HG02943 (cell line): ENCODE measurements around the gene UBQLN3.

Experiments
- ATAC-seq: cut with Tn5 transposase; IDR thresholded peaks from one replicate; pipeline ENCODE4 v1.9.1; 2021; ENCODE audit warnings: mild to moderate bottlenecking, low read depth, moderate library complexity; ENCODE audit not compliant: unreplicated experiment

UBQLN3 gene

DNA sequence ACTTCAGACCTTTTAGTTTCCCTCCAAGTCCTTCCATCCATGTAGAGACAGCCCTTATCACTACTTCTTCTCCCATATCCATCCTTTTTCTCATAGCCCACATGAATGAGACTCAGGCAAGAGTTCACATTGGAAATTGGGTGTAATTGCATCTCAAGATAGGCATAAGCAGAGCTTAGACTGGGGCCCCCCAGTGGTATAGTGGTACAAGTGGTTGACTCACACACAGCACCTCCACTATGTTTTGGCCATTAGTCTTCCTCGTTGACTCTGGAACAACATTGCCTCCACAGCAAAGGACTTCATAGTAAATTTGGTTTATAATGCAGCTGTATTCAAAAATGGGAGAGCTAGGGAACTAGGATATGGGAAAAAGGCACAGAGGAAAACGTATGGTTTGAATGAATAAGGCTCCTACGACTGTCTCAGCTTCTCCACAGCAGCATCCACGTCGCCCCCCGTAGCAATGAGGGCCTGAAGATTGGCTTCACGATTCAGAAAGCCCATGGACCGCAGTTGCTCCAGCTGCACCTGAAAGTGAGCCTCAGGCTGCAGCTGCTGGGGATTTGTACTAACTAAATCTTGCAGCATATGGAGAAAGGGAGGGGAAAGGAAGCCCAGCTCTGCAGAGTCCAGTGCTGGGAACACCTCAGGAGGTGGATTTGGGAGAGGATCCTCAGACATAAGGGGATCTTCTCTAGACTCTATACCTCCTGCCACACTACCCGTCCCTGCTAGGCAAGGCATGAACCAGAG, 2.4 kb downstream of the UBQLN3 start:
- no peak for ATAC-seq

DNA sequence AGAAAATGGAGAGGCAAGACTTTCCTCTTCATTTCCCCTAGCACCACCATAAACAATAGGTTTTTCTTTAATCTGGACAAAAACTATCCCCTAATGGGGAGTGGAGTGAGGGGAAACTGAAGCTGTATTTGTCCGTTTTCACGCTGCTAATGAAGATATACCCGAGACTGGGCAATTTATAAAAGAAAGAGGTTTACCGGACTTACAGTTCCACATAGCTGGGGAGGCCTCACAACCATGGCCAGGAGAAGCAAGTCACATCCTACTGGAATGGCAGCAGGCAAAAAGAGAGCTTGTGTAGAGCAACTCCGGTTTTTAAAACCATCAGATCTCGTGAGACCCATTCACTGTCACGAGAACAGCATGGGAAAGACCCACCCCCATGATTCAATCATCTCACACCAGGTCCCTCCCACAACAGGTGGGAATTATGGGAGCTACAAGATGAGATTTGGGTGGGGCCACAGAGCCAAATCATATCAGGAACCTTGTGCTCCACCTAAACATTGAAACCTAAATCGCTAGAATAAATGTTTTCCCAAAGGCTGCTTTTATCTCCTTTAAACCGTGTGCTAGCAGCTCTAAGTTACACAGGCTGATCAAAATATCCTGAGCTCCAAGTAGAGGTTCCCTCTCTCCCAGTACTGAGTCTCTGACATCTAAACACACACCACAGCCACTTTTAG, 4.3 kb downstream of the UBQLN3 start:
- ATAC-seq = no peak

DNA sequence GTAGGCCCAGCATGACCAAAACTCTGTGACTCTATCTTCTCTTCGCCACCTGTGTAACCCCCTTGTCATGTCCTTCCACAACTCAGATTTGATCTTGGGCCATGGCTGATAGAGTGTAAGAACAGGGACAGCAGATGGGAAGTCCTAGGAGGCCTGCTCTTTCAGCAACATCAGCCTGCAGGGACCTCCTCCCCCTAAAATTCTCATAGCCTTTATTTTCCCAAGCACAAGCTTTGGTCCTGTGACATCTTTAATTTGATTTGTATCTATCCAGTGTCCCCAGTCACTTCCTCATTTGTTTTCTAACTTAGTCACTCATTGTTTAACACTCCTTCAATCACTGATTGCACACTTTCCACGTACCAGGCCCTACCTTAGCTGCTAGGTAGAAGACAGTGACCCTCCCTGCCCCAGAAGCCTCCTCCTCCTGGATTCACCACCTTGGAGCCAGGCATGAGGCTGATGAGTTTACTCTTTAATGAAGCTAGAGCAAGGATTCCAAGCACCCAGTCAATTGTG, 5.3 kb downstream of the UBQLN3 start:
- no peak for ATAC-seq

DNA sequence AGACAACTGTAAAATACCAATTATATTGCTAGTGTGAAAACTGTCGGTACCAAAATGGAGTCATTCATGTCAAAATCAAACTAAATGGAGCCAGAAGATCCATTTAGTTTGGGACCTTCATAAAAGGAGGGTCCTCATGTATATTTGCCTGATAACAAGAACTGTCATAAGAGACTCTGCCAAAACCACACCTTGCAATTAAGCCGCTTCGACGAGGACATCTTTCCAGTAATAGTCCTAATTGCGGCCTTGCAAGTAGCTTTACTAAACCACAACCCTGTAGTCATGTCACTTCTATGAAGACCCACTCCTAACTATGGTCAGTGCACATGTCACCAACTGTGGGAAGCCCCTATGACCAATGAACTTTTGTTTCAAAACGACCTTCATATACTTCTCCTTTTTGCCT, 9.4 kb downstream of the UBQLN3 start:
- no peak for ATAC-seq

- ATAC-seq = no peak
Observed at GRCh38 chr11:5499671-5500070, 10.1 kb downstream of the UBQLN3 start.

DNA sequence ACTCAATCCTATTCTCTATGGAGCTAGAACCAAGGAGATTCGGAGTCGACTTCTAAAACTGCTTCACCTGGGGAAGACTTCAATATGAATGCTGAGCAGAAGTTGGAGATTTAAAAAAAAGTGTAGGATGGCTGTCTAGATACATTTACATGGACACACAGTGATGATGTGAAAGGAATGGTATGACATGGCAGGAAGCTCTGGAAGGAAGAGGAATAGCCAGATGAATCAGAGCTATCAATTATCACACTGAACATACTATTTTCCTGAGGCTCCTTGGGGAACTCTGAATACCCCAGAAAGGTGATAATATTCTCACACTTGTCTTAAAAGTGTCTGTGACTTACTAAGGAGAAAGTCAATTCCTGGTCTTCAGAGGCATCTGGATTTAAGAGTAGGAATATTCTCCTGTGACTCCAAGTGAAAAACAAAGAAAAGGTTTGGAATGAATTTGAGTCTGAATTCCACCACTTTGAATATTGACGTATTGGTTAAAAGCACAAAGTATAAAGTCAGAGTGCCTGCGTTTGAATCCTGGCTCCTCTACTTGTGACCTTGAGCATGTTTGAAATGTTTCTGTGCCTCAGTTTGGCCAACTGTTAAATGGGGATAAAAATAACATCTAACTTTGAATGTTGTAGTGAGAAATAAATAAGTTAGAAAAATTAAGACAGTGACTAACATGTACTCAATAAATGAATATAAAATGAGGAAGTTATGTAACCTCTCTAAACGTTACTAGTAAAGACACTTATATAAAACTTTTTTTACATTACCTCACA, 20.0 kb downstream of the UBQLN3 start:
- ATAC-seq = no peak

- no peak for ATAC-seq
Observed at GRCh38 chr11:5488798-5489399, 20.9 kb downstream of the UBQLN3 start.

GRCh38 chr11:5488385-5488784, 21.4 kb downstream of the UBQLN3 start, which contains the start of gene OR52D1:
TSS of gene OR52D1 (plus strand) at chr11:5488685. CDS start at chr11:5488707, 22 bp downstream.
- ATAC-seq = no peak

DNA sequence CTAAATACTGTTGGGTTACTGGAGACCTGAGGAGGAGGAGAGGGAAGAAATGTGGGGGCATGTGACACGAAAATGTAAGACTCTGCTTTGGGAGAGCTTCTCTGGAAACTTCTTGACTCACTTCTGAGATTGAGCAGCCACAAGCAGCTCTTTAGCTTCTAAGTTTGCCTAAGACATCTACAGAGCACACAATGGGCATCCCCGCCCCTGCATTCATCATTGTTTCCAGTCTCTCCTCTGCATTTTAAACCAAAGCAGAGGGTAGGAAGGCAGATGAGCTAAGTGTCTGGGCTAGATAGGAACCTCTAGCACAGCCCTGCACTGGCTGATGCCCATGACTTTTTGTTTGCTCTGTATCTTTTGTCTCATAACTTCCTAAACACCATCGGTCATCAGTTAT, 23.3 kb downstream of the UBQLN3 start:
- no peak for ATAC-seq

DNA sequence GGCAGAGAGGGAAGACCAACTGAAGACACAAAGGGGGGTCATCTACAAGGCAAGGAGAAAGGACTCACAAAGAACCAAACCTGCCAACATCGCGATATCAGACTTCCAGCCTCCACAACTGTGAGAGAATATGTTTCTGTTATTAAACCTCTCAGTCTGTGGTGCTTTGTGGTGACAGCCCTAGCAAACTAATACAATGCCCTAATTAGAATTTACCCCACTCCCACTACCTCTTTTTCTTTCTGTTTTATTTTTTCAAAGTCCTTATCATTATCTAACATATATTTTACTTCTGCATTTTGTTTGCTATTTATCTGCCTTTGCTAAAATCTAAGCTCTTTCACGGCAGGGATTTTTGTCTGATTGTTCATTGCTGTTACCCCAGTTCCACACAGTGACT, 23.8 kb downstream of the UBQLN3 start:
- ATAC-seq = no peak

- ATAC-seq = no peak
Observed at GRCh38 chr11:5476186-5476819, 33.5 kb downstream of the UBQLN3 start.

DNA sequence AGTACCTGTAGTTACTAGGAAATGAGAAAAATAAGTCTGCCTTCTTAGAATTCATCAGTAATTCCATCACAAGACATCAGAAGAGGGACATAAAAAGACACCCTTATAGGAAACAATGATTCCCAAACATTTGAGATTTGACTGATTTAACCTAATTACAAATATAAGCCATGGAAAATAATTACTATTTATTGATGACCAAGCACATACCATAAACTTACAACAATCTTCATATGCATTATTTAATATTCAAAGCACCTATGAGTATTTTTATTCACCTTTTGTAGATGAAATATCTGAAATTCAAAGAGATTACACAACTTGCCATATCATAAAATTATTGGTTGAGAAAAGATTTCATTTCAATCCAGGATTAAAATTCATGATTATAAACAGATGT, 35.8 kb downstream of the UBQLN3 start:
- no peak for ATAC-seq

DNA sequence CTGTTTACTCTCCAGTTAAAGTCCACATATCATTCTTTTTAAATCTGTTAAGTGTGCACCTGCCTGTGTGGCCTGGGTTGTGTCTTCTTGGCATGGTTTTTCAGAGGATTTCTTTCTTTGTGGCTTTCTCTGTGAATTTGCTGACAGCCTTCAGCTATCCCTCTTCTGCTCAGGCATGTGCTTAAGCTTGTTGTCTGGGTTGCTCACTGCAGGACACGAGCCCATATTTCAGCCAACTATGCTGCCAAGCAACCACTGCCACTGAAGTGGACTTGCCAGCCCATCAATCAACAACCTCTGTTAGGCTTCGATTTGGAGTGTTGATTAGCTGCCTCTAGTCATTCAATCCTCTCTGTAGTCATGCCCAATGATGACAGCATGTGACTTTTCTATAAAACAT, 42.2 kb downstream of the UBQLN3 start:
- ATAC-seq = no peak

DNA sequence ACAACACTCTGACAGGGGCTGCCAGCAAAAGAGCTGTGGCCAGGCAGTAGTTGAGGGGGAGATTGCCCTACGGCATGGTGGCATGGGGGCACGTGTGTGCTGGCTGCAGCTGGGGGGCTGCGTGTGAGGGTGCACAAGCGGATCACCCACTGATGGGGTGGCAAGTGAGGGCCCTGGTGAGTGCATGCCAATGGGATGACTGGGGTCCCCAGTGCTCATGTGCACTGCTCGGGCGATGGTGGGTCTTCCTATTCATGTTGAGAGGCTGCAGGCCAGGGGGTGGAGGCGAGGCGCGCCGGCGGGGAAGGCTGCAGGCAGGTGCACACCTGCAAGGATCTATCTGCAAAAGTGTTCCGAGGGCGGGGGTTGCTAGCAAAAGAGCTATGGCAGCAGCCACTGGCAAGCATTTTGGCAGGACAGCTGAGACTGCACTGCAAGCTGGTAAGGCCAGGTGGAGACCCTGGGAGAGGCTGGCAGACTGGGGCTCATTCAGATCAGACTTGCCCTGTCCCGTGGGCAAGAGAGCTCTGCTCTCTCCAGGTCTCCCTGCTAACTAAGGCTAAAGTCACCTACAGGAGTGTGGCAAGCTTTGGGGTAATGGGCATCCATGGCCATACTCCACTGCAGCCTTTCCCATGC, 48.7 kb downstream of the UBQLN3 start:
- ATAC-seq = no peak
